Suppressor macrophage treated with lipopolysaccharide for 4 hours (primary cell): ENCODE measurements around the gene STK33.

ENCODE experiments used
- DNase-seq: peaks from one replicate; pipeline ENCODE4 v3.0.0-alpha.2; 2020

STK33 gene

DNA sequence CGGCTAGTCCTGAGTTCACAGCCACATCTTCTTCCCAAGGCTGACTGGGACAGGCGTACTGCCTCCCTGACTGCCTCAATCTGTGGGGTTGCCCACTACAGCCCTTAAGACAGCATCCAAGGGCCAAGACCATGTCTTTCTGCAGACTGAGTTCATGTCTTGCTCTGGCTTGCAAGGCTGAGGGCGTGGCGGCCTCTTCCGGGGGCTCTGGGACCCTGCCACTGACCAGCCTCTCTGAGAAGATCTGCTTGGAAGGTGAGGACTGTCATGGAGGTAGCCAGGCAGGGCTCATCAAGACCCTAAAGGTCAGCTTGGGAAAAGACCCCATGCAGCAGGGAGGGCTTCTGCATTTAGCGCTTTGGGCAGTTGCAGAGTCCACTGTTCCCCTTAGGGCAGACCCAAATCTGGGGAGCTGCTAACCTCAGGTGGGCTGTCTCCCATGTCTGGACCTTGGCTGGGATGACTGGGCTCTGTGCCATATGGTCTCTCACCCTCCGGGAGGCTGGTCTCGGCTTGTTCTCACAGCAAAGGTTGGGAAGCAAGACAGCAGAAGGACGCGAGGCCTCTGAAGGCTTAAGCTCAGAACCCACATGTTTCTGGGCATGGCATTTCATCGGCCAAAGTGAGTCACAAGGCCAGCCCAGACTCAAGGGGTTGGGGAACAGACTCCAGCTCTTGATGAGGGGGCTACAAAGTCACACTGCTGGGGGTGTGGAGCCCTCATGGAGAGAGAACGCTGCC lies 221.2 kb downstream of the STK33 start:
- no peak for DNase-seq

- no peak for DNase-seq
Measured at GRCh38 chr11:8371516-8371884, 222.5 kb downstream of the STK33 start.

DNA sequence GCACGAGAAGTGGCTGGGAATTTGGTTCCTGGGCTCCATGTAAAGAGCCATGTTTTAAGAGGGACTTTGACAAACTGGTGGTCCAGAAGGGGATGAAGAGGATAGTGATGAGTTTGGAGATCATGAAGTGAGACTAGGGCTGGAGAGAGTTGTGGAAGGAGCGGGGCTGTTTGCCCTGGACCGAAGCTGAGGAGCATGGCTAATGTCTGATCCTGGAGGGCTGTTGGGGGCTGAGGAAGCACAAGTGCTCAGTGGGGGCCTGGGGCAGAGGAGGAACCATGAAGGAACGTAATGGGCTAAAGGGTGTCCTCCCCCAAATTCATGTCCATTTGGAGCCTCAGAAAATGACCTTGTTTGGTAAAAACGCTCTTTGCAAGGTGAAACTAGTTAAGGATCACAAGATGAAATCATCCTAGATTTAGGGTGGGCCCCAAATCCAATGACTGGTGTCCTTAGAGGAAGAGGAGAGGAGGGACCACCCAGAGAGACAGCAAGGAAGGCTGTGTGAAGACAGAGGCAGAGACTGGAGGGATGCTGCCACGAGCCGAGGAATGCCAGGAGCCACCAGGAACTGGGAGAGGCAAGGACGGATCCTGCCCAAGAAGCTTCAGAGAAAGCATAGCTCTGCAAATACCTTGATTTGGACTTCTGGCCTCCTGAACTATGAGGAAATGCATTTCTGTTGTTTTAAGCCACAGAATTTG lies 223.1 kb downstream of the STK33 start:
- DNase-seq, result no peak

DNA sequence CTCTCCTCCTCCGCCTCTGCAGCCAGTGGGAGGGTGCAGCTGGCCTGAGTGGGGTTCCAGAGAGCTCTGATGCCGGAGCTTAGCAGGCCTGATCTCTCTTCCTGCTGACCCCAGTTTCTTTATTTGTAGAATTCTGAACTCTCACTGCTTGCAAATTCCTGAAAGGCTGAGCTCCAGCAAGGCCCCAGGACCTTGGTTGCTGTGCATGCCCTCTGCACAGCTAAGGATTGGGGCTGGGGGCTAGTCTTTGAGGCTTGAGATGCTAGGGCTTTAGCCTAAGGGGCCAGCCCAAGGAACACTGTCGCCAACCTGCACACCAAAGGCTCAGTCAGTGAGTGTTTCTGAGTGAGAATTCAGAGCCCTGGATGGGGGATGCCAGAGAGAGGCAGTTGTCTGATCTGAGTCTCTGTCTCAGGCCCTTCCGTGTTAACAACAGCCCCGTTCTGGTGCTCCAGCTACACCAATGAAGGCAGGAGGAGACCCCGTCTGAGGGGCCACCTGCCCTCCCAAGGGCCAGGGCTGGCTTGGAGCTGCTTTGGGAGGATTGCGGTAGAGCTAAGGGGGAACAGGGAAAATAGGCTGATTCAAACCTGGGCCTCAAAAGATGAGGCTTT lies 224.3 kb downstream of the STK33 start:
- no peak for DNase-seq

DNA sequence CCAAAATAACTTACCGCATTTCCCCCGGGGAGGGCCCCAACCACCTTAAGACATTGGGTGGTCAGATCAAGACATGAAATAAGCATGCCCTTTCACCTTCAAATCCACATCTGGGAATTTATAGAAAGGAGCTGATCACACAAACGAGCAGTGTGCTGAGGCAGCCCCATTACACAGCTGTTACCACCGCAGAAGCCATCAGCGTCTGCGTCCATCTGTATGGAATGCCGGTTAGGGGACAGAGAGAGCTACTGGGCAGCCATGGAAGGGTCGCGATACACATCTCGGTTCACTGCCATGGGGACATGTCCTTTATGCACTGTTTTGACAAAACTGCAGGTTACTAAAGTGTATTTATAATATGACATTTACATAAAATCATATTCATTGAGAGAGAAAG lies 225.3 kb downstream of the STK33 start:
- DNase-seq, result no peak

GRCh38 chr11:8368194-8368593 lies 225.8 kb downstream of the STK33 start:
- DNase-seq, result no peak

- DNase-seq, result no peak
Measured at GRCh38 chr11:8366316-8366715, 227.7 kb downstream of the STK33 start.

GRCh38 chr11:8365216-8365941 lies 228.6 kb downstream of the STK33 start:
- no peak for DNase-seq

DNA sequence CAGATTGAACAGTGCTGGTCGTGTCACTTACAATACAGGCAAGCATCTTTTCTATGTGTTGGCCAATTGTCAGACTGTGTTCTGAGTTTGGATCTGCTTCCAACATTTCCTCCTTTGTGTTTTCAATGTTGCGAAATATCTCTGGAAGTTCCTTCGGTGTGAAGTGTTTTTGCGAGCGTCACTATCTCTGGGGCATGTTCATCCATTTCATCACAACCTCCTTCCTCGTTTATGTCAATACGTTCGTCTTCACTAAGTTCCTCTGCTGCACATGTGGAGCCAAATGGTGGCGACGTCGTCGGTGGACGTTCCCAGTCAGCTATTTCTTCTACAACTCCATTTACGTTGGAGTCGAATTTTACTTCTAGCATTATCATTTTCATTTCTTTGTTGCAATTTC lies 230.1 kb downstream of the STK33 start:
- peak; percentile 81 for DNase-seq

DNA sequence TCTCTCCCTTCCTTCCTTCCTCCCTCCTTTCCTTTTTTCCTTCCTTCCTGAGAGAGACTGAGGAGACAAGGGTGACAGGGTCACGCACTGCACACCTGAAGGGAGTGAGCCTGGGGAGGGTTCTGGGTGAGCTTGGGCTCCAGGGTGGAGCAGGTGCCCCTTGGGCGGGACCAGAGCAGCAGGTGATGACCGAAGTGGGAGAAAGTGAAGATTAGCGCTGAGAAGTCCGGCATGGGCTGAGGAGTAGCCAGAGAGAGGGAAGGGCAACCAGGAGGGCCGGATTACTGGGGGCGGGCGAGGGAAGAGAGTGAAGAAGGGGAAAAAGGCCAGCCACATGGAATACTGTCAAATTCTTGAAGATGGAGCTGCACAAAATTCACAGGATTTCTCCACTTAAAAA lies 231.1 kb downstream of the STK33 start:
- DNase-seq, result no peak

DNA sequence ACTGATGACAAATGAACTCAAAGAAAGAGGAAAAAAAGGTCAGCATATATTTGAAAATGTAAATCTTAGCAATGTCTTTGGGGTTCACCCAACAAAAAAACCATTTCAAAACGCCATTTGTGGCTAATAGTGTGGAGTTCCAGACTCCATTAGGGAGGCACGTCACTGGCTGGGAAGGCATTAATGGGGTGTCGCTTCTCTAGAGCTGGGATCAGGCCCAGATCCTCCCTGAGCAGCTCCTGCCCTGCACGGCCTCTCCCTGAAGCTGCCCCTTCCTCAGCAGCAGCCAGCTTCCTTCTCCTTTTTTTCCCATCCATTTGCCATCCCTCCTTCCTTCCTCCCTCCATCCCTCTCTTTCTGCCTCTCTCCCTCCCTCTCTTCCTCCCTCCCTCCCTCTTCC lies 231.5 kb downstream of the STK33 start:
- DNase-seq, result no peak

- DNase-seq, result no peak
Measured at GRCh38 chr11:8361664-8362210, 232.3 kb downstream of the STK33 start.

GRCh38 chr11:8361206-8361605 lies 232.8 kb downstream of the STK33 start:
- DNase-seq, result no peak

GRCh38 chr11:8360086-8360828 lies 233.8 kb downstream of the STK33 start:
- no peak for DNase-seq

DNA sequence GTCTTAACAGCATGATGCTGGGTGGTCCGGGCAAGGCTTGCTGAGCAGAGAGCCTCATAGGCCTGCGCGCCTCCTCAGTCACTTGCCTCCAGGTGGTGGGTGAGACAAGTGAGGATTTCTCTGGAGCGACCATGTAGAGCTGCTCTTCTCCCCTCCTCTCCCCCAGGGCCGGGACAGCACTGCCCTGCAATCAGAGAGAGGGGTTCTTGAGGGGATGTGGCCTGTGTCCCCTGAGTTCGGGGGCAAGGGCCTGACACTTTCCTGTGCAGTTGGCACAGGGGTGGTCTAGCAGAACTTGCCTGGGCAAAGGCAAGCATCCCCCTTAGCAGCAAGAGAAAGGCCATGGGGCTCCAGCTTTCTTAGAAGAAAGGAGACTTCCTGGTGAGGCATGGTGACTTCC lies 234.5 kb downstream of the STK33 start:
- DNase-seq, result no peak

DNA sequence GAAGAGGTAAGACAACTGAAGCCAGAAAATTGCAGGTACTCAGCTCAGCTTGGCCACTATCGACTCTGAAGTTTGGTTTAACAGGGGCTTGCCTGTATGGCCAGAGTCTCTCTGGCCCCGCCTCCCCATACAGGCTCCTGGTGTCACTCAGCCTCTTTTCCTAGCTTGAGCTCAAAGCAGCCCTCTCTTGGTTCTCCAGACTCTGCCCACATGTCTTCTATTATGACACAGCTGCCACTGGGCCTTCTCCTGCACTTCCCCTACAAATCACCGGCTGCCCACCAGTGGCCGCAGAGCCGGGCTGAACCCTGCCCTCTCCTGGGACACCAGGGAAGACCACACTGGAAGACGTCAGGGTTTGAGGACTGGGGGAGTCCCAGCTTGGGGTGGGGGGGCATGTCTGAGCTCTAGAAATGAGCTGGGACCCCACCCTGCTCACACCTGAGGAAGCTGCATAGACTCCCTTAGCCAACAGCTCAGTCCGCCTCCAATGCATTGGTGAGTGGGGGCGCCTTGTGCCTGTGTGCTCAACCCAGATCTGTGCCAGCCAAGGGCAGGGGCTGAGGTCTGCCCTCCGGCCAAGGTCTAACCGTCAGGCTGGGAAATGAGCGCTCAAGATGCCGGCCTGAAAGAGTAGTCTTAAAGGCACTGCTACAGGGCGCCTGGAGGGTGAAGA lies 236.0 kb downstream of the STK33 start:
- DNase-seq, result no peak

- no peak for DNase-seq
Measured at GRCh38 chr11:8357505-8357888, 236.5 kb downstream of the STK33 start.

- no peak for DNase-seq
Measured at GRCh38 chr11:8356721-8357504, 237.1 kb downstream of the STK33 start.

- DNase-seq, result no peak
Measured at GRCh38 chr11:8356216-8356615, 237.8 kb downstream of the STK33 start.

DNA sequence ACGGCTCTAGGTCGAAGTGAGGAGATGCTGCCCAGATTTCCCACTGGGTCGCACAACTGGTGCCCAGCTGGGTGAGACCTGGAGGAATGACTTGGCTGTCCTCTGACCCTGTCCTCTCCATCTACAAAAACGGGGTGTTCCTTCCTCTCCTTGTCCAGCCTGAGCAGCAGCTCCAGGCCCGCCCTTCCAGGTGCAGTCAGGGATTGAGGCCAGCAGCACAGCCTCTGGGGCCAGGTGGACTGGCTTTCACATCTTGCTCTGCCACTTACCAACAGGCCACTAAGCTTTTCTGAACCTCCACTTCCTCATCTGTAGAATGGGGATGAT lies 238.6 kb downstream of the STK33 start:
- DNase-seq, result no peak
